ENCODE results near the gene GALNS. TPM values are rescaled to one million over a fixed set of nuclear protein-coding genes. Genes with fewer than 3 reads are reported as not detected.
"Not testable (repeated sequence)": the region's sequence is repeated elsewhere in the genome, so short reads cannot be mapped to it uniquely, and the experiment has no call there.

Gene GALNS
- total RNA-seq, 1 donor from 2014 or later: 14.6 TPM

DNA sequence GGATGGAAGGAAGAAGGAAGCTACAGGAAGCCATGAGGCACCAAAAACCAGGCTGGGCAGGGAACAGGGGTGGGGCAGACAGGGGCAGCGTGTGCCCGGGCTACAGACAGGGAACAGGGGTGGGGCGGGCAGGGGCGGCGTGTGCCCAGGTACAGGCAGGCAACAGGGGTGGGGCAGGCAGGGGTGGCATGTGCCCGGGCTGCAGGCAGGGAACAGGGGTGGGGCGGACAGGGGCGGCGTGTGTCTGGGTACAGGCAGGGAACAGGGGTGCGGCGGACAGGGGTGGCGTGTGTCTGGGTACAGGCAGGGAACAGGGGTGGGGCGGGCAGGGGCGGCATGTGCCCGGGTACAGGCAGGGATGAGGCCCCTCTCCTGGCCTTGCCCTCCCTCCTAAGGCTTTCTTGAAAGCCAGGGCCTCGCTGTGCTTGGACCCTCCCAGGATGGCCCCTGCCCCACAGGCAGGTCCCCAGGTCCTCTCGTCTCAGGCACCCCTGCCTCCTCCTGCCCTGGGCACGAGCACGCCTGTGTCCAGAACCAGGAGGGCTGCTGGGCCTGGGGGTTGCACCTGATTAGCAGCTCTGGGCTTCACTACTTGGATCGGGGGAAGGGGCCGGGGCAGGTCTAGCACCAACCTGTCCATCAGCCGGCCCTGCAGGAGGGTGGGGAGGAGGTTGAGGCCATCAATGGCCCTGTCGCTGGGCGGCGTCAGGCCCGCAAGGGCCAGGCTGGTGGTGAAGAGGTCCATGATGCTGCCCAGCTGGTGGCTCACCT is 30.5 kb downstream of the GALNS start:
- no peak for DNase-seq
- no peak for ATAC-seq
- intact Hi-C loops (cut with micrococcal nuclease): no loop called here

DNA sequence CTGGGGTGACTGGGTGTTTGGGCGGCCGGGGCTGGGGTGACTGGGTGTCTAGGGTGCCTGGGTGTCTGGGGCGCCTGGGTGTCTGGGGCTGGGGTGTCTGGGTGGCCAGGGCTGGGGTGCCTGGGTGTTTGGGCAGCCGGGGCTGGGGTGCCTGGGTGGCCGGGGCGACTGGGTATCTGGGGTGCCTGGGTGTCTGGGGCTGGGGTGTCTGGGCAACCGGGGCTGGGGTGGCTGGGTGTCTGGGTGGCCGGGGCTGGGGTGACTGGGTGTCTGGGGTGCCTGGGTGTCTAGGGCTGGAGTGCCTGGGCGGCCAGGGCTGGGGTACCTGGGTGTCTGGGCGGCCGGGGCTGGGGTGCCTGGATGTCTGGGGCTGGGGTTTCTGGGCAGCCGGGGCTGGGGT is 31.6 kb downstream of the GALNS start:
- no peak for ATAC-seq
- DNase-seq: no peak
- intact Hi-C loops (cut with micrococcal nuclease): no loop called here

GRCh38 chr16:88824256-88825077 is 32.3 kb downstream of the GALNS start:
- no peak for DNase-seq
- no peak for ATAC-seq
- intact Hi-C loops (cut with micrococcal nuclease): no loop called here

DNA sequence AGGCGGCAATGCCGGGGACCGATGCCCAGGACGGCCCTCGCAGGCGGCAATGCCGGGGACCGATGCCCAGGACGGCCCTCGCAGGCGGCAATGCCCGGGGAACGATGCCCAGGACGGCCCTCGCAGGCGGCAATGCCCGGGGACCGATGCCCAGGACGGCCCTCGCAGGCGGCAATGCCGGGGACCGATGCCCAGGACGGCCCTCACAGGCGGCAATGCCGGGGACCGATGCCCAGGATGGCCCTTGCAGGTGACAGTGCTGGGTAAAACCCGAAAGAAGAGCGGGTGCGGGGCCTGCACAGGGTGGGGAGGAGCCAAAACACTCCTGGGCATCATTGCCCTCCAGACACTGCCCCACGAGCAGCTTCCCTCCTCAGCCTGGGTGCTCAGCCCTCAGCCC is 33.1 kb downstream of the GALNS start:
- ATAC-seq; DNase-seq; intact Hi-C loops (cut with micrococcal nuclease): not testable (repeated sequence)

DNA sequence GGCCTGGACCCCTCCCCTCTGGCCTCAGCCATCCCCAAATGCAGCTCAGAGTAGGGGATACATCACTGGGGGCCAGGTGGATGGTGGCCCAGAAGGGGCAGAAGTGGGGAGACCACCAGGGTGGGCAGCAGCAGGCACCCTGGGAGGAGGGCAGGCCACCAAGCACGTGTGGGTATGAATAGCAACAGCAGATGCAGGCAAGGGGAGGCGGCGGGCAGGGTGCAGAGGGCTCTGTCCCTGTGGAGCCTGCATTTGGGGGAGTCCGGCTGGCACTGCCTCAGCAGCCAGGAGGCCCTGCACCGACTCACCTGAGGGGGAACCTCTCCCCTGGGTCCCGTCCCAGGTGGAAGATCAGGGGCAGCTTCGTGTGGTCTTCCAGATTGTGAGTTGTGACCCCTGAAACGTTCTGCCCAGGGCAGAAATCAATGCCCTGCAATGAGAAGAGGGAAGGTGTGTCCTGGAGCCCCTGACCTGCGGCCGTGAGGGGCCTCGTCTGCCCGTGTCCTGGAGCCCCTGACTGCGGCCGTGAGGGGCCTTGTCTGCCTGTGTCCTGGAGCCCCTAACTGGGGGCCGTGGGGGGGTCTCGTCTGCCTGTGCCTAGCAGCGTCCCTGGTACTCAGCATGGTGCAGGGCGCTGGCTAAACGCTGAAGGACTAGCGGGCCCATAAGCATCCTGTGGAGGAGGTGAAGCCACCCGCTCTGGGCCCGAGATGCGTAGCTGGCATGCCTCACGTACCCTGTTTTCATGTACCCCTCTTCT is 34.3 kb downstream of the GALNS start:
- intact Hi-C loops (cut with micrococcal nuclease): no loop called here
- DNase-seq (no peak), ATAC-seq (no peak)

DNA sequence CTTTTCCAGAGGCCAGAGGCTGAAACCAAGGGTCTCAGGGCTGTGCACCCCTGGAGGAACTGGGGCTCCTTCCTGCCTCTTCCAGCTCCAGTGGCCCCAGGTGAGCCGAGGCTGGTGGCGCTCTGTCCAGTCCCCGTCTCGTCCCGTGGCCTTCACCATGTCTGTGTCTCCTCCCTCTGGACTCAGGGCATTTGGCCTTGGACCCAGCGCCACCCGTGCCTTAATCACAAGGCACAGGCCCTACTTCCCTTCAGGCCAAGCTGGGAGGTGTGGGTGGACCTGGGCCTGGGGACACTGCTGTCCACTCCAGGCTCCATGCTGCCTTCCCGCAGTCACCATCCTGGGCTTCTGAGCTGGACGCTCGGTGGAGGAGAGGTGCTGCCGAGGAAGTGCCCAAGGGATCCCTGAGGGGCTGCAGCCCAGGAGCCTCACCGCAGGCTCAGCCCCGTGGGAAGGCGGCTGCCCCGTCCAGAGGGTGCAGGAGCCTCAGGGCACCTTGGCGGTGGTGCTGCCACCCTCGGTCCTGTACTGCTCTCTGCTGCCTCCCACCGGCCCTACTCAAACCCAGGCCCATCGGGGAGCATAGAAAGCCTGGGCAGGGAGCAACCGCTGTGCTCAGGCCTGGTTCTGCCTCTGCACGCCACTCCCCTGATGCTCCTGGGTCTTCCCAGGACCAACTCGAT is 35.4 kb downstream of the GALNS start:
- intact Hi-C loops (cut with micrococcal nuclease): no loop called here
- ATAC-seq (no peak), DNase-seq (no peak)

DNA sequence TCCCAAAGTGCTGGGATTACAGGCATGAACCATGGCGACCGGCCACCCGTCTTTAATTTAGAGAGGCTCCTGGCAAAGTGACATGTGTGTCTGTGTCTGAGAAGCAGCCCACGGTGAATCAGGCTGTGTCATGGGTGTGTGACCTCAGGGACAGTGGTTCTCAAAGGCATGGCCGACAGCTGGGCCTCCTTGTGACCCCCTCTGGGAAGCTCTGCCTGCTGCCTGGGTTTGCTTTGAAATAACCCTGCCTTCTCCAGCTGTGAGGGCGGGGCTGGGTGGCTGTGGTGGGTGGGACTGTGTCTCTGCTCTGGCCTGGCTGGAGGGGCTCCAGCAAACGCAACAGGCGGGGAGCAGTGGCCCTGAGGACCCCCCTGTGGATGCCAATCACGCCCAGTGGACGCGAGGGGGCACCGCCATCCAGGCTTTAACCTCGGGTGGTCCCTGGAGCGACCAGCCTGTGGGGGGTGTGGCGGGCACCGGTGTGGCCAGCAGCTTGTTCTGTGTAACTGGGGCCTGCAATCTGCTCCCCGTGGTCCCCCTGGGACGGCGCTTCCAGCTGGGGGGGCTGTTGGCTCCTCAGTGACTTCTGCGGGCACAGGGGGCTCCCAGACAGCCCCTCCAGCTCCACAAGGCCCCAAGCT is 36.2 kb downstream of the GALNS start:
- ATAC-seq: no peak

GRCh38 chr16:88819126-88819525 is 37.6 kb downstream of the GALNS start:
- DNase-seq (no peak), ATAC-seq (no peak)
- intact Hi-C loops (cut with micrococcal nuclease): no loop called here

More for the DNA sequence above, 36.2 kb downstream of the GALNS start:
- intact Hi-C loops (cut with micrococcal nuclease): no loop called here
- DNase-seq: no peak

GRCh38 chr16:88818575-88818874 is 38.2 kb downstream of the GALNS start:
- intact Hi-C loops (cut with micrococcal nuclease): no loop called here
- ATAC-seq: no peak
- DNase-seq: no peak

GRCh38 chr16:88817785-88818574 is 38.8 kb downstream of the GALNS start:
- DNase-seq (no peak), ATAC-seq (no peak)
- intact Hi-C loops (cut with micrococcal nuclease): no loop called here

GRCh38 chr16:88816736-88817535 is 39.8 kb downstream of the GALNS start:
- DNase-seq (no peak), ATAC-seq (no peak)
- intact Hi-C loops (cut with micrococcal nuclease): no loop called here

DNA sequence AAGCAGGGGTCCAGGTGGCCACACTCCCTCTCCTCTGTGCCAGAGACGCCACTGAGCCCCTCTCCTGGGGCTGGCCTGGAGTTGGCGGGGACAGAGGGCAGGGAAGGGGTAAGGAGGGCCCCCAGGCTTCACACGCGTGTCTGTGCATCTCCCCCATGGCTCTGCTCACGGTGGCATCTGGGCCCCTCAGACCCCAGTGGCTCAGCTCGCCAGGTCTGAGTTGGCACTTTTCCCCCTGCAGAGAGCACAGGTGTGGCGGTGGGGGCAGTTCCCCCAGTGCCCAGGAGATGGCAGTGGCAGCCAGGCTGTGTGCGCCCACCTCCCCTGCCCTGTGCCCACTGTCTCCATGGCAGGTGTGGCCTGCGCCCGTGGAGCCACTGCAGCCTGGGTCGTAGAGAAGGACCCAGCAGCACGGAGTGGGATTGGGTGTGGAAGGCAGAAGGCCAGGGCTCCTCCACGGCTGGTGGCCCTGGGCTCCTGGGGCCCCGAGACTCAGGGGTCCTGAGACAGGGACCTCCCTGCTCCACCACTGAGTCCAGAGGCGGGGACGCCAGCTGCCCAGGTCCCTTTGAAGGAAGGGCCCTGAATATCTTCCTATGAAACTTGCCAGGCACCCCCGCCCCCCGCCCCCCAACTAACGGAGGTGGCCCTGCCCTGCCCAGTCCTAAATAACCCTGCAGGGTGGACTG is 40.7 kb downstream of the GALNS start:
- intact Hi-C loops (cut with micrococcal nuclease): no loop called here
- DNase-seq (peak; percentile 57), ATAC-seq (no peak)

DNA sequence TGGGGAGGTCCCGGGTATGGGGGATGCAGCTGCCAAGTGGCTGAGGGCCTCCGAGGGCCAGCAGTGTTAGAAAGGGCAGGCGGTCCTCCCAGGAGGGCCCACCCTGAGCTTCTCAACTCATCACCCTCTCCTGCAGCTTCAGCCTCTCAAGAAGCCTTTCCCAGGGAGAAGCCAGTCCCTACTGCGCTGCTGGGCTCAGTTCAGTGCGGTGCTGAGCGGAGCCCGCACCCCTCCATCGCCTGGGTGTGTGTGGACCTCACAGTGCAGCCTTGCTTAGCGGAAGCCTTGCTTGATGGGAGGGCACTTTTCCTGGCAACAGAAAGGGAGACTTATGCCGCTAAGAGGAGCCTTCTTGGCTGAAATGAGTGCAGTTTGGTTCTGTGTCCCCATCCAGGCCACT is 41.5 kb downstream of the GALNS start:
- no peak for DNase-seq
- intact Hi-C loops (cut with micrococcal nuclease): no loop called here
- no peak for ATAC-seq

DNA sequence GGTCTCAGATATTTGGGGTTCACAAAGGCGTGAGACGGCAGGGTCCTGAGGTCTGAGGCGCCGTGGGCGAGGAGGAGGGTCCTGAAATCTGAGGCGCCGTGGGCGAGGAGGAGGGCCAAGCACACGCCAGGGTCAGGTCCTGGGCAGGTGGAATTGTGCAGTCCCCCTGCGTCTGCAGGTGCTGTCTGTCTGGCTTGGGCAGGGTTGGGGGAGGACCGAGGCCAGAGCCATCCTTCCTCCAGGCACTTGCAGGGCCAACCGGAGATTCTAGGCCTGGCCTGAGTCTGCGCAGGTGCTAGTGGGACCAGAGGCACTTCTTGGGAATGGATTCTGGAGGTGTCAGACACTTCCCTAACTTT is 42.6 kb downstream of the GALNS start:
- no peak for DNase-seq
- intact Hi-C loops (cut with micrococcal nuclease): no loop called here
- no peak for ATAC-seq

DNA sequence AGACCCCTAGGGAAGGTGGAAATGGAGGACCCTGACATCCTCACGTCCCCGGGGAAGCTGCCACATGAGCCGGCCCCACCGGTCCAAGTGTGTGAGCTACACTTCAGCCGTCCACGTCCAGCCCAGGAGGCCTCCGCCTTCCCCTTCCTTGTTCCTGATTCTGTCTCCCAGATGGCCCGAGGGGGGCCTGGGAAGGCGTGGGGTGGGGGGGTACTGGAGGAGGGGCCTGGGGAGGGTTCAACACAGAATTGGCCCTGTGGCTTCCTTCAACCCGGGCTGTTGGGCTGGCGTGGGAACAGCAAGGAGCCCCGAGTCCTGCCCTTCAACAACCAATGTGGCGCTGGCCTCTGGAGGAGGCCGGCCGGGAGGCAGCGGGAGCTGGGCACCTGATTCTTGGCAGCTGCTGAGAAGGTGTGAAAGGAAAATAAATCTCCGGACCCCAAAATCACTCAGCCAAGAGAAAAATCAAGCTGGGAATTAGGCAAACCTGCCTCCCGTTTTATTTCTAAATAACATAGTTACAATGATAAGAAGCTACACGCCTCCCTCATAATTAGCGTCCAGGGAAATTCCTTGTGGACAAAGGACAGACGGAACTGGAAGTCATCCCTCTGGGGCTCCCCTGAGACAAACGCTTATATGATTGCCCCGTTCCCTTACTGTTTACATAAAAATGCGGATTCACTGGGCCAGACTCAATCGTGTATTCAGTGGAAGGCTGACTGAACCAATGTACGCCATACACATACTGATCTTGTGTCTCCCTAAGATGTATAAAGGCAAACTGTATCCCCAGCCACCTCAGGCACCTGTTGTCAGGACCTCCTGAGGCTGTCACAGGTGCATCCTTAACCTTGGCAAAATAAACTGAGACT is 43.2 kb downstream of the GALNS start:
- intact Hi-C loops (cut with micrococcal nuclease): no loop called here
- peak; percentile 49 for DNase-seq
- no peak for ATAC-seq

Measured in left ventricle myocardium superior (tissue), 1 donor.